ENCODE data around the gene FAM110D.

Gene FAM110D

DNA sequence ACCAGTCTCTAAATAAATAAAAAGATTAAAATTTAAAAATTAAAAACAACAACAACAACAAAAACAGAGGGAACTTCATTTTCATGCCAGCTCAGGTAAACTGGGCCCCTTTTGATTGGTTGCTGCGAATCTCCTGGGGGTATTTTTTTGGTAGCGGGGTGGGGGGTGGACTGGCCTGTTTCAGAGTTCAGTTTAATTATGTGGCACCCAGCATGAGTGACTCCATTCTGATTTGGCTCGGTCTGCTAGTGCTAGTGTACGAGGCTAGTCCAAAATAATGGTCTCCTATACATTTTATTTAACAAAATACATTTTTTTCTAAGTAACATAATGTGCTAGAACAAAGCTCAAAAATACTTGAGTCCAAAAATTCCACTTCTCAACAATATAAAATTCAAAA is 29.1 kb upstream of the FAM110D start:
- DNase-seq (ENCODE audit: low read depth) = no peak

DNA sequence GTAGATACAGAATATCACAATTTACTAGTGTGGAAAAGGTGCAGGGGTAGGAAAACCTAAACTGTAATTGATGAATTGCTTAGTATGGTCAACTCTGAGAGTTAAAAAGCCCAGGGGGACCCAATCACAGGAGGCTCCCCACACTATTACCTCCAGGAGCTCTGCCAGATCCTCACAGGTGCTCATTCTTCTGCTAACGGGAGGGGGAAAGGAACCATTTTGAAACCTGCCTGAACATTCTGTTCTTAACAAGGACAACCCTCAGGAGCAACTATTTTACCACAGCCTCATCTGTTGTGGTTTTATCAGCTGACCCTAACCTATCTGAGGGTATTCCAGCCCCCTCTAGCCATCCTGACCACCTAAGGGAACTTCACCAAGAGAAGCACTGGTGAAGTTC is 28.2 kb upstream of the FAM110D start:
- no peak for DNase-seq (ENCODE audit: low read depth)

DNA sequence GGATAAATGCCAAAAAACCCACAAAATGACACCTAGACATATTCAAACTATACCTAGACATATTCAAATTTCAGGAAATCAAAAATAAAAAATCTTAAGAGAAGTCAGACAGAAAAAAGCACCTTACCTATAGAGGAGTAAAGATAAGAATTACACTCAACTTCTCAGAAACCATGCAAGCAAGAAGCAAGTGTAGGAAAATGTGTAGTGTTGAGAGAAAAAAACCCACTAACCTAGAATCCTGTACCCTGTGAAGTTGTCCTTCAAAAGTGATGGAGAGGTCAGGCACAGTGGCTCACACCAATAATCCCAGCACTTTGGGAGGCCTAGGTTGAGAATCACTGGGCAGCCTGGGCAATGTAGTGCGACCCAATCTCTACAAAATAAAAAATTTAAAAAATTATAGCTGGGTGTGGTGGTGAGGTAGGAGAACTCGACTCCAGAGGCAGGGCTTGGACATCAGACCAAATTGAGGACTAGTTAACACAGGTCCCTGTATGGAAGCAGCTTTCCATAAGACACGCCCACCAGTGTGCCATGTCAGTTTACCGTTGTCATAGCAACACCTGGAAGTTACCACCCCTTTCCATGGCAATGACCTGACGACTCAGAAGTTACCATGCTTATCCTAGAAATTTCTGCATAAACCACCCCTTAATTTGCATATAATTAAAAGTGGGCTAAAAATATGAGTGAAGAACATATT is 26.6 kb upstream of the FAM110D start:
- DNase-seq (ENCODE audit: low read depth) = no peak

DNA sequence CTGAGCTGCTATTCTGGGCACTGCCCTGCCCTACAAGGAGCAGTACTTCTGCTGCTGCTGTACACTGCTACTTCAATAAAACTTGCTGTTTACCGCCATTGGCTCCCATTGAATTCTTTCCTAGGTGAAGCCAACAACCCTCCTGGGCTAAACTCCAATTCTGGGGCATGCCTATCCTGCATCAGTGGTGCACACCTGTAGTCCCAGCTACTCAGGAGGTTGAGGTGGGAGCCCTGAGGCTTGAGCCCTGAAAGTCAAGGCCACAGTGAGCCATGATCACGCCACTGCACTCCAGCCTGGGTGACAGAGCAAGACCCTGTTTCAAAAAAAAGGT is 26.1 kb upstream of the FAM110D start:
- no peak for DNase-seq (ENCODE audit: low read depth)

DNA sequence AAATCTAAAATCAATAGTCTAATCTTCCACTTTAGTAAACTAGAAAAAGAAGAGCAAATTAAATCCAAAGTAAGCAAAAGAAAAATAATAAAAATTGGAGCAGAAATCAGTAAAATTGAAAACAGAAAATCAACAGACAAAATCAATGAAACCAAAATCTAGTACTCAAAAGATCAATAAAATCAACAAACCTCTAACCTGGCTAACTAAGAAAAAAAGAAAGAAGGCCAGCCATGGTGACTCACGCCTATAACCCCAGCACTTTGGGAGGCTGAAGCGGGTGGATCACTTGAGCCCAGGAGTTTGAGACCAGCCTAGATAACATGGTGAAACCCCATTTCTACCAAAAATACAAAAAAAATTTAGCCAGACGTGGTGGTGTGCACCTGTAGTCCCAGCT is 24.4 kb upstream of the FAM110D start:
- no peak for DNase-seq (ENCODE audit: low read depth)

DNA sequence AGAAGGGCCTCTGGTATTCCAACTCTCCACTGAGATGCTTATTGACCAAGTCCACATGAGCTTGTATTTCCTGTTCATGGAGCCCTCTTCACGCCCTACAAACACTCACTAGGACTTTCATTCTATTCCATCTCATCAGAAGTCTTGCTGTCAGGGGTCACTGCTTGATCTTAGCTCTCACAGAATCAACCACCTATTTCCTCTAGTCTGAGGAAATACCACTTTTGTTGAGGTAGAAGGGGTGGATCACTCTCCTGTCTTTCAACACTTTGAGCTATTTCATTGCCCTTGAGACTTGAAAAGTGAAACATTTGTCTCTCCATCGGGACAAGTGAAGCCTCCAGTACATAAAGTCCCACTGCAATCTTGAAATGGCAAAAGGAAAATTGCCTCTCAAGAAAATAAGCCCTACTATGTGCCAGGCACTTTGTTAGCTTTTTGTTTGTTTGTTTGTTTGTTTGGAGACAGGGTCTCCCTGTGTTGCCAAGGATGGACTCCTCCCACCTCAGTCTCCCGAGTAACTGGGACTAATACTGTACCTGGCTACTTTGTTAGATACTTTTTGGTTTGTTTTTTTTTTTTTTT is 19.8 kb upstream of the FAM110D start:
- no peak for DNase-seq (ENCODE audit: low read depth)

DNA sequence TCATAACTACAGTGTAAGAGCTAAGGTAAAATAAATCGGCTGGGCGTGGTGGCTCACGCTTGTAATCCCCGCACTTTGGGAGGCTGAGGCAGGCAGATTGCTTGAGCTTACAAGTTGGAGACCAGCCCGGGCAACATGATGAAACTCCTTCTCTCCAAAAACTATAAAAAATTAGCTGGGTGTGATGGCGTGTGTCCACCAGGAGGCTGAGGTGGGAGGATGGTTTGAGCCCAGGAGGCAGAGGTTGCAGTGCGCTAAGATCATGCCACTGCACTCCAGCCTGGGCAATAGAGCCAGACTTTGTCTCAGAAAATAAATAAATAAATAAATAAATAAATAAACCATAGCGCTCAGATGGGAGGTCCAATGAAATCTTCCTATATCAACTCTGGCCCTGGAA is 16.7 kb upstream of the FAM110D start:
- no peak for DNase-seq (ENCODE audit: low read depth)

DNA sequence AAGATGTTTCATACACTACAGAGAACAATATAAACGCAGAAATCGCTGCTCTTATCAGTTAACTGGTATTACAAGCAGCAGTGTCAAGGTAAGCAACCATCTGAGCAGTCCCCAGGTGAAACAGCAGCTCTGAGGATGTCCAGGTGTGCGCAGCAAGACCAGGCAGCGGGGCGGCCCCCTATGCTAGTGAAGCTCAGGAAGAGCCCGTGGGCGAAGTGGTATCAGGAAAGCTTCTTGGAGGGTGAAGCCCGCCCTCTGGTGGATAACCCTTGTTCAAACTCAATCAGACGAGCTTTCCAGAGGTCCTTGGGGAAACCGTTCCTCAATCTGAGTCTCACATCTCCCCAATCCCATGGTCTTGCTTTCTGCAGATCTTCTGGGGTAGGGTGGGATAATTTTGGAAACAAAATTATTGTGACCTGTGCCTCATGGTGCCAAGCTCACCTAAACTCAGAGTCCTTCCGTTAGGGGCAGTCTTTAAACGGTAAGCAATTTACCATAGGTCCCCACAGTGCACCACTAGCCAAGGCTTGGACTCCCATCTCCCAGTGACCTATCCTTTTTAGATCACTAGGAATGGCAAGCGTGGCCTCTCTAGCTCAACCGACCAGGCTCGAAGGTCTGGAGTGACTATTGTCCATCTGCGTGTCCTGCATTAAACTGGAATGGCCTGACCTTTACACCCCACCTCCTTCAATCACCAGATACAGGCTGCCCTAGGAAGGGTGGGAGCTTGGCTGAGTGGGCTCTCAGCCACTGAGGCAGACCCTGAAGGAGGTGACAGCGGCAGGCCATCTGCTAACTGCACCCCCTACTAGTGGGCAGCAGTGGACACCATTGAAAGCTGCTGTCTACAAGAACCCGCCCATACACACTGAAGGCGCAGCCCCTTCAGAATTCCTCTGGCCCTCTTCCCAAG is 13.6 kb upstream of the FAM110D start:
- DNase-seq (ENCODE audit: low read depth) = no peak

DNA sequence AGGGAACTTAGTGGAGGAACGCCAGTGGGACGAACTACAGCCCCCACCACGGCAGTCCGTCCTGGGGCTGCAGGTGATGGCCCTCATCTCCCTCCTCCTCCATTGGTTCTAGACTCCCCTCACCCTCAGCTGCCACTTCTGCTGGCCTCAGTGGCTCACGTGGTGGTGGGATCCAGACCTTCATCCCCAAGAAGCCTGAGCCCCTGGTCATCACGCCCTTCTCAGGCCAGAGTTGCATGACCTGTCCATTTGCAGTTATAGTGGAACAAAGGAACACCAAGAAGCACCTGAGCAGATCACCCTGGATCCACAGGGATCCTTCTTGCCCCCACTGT is 13.0 kb upstream of the FAM110D start:
- DNase-seq (ENCODE audit: low read depth) = no peak

DNA sequence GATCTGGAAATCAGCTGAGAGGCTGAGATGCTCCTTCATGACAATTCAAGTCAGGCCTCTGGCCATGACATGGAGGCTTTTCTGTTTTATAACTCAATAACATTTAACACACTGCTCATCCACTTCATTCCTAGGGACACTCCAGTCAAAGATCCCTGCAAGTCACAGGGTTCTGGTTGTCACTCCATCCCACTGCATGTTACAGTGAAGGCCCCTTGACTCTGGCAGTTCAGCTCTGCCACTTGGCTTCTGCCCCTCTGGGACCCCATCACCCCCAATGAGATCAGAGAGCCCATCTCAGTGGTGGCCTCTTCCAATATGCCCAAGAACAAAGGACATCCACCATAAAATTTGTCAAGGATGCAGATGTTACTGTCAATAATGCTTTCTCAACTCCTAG is 10.0 kb upstream of the FAM110D start:
- no peak for DNase-seq (ENCODE audit: low read depth)

DNA sequence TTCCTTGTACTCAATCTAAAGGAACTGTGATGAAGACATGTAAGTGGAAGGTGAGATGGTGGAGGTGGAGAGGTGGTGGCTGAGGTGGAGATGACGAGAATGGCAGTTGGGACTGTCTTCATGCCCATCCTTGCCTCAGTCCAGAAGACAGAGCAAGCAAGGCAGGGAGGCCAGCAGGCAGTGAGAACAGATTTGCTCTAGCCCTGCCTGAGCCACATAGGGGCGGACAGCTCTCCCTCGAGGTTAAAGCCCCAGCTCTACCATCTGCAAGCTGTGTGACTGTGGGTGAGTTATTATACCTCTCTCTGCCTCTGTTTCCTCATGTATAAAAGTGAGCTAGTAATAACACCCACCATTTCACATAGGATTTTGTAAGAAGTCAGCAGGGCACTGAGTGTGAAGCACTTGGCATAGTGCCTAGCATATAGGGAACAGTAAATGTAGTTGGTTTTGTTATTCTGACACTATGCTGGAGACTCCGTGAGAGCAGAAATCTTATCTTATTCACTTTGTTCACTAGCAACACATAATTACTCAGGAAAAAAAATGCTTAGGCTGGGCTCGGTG is 4.8 kb upstream of the FAM110D start:
- DNase-seq (ENCODE audit: low read depth) = no peak

DNA sequence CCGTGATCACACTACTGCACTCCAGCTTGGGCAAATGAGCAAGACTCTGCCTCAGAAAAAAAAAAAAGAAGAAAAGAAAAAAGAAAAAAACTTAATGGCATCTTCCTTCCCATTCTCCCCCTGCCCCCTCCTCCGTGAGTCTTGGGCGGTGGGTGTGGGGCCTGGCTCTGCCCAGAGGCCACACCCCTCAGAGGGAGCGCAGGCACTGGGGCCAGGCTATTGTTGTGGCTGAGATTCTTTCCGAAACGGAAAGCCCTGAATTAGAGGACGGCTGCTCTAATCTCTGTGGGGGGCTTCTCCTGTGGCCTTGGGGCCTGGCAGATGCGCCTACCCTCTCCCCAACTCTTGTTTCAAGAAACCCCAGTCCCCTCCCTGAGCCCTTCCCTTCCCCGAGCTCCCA is 4.1 kb upstream of the FAM110D start:
- DNase-seq (ENCODE audit: low read depth) = no peak

DNA sequence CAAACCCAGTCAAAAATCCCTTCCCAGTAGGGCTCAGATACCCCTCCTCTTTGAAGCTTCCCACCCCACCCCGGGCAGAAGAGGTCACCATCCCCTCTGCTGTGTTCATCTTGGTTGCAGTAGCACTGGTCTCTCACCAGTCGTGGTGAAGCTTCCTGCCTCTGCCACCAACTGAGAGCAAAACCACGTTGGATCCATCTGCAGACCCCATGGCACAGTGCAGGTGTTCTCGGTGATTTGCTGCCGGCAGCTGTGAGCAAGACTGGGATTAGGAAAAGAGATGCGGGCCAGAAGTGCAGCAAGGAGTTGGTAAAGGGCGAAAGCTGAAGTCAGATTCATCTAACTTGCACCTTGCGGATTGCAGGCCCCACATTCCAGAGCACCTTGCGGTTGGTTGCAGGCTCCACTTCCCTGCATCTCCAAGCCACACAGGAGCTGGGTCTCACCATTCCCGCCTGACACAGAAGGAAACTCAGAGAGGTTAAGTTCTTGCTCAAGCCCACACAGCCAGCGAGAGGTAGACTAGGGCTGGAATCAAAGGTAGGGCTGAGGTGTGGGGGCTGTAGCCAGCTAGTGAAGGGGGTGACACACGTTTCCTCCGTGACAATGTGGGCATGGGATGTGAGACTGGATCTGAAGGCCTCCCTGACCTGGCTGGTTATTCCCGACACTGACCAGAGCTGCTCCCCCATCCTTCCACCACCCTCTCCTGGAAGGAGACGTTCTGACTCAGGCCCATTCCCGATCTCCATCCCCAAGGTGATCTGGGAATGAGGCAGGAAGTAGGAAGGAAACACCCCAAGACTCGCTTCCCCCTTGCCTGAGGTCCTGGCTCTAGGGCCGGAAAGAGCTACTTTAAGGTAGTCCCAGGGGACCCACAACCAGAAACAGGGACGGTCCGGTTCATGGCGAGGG is 3.3 kb upstream of the FAM110D start:
- no peak for DNase-seq (ENCODE audit: low read depth)

DNA sequence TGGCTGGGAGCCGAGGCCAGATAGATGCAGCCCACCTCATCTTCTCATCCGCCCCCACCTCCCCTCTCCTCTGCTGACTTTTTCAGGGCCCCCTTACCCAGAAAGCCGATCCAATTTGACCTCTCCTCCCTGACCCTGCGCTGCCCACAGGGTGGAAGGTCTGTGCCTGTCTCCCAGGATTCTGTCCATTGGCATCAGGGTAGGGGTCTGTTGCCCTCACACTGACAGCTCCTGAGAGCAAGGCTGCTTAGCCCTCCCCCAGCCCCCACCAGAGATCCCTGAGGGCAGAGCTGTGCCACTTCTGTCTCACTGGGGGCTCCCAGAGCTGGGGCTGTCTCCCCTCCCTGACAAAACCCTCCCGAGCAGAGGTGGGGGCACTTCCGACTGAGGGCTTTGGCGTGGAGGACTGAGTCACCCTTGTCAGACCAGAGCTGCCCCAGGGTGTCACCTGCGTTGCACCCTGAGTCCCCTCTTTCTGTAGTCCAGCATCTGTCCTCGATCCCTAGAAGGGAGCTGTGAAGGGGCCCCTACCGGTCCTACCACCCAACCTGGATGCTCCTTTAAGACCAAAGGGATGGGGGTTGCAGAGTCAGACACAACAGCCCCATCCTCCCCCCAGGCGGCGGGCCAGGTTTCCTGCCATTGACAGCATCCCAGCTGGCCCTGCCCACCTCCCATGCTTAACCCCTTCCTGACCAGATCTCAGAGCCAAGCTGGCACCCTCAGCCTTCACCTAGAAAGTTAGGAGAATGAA is 2.4 kb upstream of the FAM110D start:
- no peak for DNase-seq (ENCODE audit: low read depth)

DNA sequence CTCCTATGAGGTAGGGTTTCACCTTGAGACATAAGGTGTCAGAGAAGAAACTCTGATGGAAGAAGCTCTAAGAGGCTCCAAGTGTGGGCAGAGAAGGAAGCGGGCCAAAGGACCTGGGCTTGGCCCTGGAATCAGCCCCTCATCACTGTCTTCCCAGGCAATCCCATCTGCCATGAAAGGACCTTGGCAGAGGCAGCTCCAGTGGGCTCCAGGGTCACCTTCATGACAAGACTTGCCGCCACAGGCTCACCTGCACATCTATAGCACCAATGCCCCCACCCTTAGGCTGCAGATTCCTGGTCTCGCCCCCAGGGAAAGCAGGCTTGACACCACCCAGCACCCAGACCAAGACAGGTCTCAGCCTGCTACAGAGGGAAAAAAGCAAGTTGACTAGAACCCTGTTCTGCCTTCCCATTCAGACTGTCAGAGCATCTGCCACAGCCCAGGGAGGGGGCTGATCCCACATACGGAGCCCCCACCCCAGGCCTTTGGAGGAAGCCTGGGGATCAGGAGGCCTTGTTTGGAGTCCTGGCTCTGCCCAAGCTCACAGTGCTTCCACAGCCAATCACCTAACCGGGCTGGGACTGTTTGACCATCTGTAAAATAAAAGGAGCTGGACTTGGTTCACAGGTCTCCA is 490 bp upstream of the FAM110D start:
- DNase-seq (ENCODE audit: low read depth) = no peak

DNA sequence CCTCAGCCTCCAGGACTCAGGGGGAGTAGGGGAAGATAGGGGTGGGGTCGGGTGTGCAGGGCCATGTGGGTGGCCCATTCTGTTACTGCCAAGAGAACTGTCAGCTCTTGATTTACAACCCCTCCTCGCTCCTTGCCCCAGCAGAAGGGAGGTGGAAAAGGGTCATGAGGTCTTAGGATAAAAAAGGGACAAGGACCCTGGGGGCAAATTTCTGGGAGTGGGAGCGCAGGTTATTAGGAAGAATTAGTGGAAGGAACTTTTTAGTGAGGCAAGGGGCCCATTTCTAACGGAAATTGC is 812 bp downstream of the FAM110D start:
- DNase-seq (ENCODE audit: low read depth) = no peak

DNA sequence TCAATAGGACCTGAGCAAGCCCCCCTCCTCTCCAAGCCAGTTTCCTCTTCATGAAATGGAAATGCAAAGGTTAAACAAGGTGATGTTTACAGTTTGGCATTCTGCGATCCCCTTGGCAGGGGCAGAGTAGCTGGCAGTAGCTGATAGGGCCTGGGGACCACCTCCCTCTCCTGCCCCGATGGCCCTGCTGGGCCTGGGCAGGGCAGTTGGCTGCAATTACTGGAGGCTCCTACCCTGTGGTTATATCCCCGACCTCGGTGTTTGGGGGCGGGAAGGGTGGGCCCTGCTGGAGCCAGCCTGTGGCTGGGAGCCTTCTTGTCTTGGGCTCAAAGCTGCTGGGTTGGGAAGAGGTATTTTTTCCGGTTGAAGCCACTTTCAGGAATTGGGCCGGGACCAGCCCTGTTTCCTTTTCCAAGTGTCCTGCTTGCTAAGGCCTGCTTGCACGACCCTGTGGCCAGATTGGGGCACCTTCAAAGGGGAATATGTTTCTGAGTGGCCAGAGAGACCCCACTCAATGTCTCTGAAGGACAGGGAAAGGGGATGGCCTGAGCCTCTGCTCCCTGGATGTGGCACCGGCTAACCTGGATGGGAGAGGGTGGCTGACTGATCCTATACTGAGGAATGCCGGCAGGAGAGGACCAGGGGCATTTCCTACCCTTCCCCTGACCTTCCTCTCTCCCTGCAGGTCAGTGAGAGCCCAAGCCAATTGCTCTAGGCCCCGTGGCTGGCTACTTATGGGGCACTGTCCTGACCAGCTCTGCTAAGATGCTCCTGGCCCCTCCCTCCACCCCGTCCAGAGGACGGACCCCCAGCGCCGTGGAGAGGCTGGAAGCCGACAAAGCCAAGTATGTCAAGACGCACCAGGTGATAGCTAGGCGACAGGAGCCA is 1.9 kb downstream of the FAM110D start:
- DNase-seq (ENCODE audit: low read depth) = no peak

DNA sequence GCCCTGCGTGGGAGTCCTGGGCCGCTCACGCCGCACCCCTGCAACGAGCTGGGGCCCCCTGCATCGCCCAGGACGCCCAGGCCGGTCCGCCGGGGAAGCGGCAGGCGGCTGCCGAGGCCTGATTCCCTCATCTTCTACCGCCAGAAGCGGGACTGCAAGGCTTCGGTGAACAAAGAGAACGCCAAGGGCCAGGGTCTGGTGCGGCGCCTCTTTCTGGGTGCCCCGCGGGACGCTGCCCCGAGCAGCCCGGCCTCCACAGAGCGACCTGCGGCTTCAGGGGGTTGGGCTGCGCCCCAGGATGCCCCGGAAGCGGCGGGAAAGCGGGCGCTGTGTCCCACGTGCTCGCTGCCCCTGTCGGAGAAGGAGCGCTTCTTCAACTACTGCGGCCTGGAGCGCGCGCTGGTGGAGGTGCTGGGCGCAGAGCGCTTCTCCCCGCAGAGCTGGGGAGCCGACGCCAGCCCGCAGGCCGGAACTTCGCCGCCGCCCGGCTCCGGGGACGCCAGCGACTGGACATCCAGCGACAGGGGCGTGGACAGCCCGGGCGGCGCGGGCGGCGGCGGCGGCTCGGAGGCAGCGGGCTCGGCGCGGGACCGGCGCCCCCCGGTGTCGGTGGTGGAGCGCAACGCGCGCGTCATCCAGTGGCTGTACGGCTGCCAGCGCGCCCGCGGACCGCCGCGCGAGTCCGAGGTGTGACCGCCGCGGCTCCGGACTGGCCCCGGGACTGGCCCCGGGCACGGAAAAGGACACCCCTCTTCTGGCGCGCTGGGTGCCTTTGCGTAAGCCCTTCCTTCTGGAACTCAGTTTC is 2.7 kb downstream of the FAM110D start:
- DNase-seq (ENCODE audit: low read depth) = no peak

DNA sequence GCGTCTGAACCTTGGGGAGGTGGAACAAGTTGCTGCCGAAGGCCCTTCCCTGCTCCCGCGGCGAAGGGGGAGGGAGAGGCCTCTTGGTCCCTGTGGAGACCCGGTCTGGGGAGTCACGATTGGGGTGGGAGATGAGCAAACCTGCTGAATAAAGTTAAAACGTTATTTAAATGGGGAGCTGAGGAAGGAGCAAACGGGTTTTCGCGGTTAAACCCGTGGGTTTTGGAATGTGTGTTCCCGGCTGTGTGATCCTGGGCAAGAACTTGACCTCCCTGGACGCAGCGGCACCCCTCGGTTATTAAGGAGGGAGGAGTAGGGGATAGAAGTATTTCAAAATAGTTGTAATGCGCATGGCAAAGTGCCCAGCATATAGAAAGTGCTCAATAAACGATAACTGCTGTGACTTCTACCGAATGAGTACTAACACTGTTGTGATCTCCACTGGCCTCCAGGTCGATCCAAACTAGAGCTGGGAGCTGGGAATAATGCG is 3.4 kb downstream of the FAM110D start:
- DNase-seq (ENCODE audit: low read depth) = no peak

Measured in stimulated activated CD8-positive, alpha-beta memory T cell treated with anti-CD3 and anti-CD28 coated beads, Interleukin-7, amount 100 ng/mL, for 24 hours (primary cell).